CD4-positive, alpha-beta T cell treated with Interleukin-15 for 1 hour (primary cell): ENCODE results near the gene CCDC69.
"Not testable (repeated sequence)": the region's sequence is repeated elsewhere in the genome, so short reads cannot be mapped to it uniquely, and the experiment has no call there.

ENCODE experiments used
- DNase-seq: peaks from one replicate; pipeline ENCODE4 v3.0.0-alpha.2; 2020

The CCDC69 gene

DNA sequence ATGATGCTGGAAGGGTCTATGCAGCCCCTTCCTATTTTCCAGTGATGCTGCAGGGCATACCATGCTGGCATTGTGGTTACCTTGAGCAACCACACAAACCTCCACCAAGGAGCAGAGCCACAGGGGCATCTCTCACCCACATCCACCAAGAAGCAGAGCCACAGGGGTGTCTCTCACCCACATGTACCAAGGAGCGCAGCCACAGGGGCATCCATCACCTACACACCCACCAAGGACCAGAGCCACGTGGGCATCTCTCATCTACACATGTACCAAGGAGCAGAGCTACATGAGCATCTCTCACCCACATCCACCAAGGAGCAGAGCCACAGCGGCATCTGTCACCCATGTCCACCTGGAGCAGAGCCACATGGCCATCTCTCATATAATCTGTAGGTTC, 20.3 kb upstream of the CCDC69 start:
- no peak for DNase-seq

- DNase-seq, result no peak
Observed at GRCh38 chr5:151243564-151243963, 19.7 kb upstream of the CCDC69 start.

DNA sequence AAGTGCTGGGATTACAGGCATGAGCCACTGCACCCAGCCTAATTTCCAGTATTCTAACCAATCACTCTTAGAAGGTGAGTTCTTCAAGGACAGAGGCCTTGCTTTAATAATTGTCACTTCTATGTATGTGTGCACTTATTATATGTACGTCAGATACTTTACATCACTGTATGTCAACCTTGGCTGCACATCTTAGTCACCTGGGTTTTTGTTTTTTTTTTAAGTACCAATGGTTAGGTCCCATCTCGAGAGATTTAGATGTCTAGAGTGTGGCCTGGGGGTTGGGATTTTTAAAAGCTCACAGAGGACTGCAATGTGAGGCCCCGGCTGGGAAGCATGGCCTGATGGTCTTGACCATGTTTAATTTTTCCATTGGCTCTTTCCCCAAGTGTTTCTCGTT, 19.2 kb upstream of the CCDC69 start:
- no peak for DNase-seq

DNA sequence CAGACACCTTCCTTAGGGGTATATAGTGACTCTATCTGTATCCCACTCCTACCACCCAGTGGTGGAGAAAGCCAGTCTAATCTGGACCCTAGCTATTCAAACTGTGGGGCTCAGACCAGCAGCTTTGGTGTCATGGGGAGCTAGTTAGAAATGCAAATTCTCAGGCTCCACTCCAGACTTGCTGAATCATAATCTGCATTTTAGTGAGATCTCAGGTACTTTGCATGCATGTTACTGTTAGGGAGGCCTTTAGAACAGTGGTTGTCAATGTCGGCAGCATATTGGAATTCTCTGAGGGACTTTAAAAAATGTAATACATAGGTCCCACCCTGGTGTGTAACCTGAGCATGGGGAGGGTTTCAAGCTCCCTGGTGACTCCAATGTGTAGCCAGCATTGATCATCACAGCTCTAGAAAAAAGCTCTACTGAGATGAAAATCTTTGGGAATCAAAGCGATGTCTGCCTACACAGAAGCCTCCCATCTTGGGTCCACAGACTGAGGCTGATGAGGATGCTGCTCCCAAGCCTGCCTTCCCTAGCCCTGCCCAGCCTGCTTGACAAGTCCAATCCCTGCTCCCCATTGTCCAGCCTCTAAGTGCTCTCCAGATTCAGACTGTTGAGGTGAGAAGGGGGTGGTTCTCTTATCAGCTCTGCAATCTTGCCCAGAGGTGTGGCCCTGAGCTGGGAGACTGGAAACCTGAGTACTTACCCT, 17.2 kb upstream of the CCDC69 start:
- no peak for DNase-seq

GRCh38 chr5:151240268-151240835, 16.5 kb upstream of the CCDC69 start:
- DNase-seq, result not testable (repeated sequence)

DNA sequence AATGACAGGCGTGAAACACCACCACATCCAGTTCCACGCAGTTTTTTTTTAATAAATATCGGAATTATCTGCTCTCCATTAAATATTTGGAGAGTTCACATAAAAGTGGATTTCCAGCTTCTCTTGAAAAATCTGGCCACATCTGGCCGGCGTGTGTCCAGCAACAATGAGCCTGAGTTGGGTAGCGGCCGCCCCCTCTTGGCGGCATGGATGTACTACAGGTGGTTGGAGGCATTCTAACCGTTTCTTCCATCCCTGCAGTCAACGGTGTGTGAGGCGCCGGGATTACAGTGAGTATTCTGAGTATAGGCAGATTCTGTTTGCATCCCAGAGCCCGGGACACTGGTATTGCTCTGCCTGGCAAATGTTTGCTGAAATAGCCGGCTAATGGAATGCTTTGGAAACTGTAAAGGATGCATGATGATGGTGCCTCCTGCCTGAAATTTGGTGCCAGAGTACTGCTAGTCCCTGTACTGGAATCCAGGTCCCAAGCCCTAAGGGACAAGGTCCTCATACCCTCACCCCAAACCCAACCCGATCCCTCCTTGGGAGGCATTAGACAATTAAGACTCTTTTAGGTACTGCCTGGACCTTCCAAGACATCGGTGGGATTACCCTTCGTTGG, 15.5 kb upstream of the CCDC69 start:
- DNase-seq, result peak; percentile 64

DNA sequence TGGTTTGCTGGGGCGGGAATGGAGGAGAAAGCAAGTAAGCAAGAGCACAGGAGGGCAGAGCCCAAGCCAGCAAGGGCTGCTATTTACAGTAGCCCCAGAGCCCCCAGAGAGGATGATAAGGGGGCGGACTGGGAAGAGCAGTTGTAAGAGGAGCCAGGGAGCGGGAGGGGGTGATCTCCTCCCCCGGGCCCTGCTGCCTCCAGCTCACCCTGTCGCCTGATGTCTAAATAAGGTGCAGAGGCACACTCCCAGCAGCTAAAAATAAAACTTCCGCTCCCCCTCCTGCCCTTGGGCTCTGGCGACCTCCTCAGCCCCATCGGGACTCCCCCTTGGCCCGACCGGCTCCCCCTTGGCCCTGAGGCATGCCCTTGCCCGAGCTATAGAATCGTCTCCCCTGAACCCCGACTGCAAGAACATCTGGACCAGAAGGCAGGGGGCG, 14.4 kb upstream of the CCDC69 start:
- peak; percentile 44 for DNase-seq

DNA sequence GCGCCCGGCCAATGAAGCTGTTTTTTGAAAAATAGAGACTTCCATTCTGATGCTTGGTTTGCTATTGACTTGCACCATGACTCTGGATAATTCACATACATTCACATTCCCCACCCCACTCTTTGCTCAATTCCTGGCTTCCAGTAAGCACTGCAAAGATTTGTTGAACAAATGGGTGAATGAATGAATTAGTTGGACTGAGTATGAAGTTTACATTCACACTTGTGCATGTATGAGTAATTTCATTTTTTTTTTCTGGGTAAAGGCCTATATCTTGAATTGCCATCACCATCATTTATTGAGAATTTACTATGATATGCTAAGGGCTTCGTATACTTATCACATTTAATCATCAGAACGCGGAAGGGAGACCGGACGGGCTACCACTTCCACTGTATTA, 13.8 kb upstream of the CCDC69 start:
- no peak for DNase-seq

DNA sequence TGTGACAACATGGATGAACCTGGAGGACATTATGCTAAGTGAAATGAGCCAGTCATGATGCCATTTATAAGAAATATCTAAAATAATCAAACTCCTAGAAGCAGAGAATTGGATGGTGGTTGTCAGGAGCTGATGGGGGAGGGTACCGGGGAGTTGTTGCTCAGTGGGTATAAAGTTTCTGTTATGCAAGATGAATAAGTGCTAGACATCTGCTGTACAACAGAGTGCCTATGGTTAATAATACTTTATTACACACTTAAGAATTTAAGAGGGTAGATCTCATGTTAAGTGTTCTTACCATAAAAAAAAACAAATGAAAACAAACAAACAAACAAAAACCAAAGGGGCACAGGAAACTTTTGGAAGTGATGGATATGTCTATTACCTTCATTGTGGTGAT, 13.0 kb upstream of the CCDC69 start:
- DNase-seq, result no peak

DNA sequence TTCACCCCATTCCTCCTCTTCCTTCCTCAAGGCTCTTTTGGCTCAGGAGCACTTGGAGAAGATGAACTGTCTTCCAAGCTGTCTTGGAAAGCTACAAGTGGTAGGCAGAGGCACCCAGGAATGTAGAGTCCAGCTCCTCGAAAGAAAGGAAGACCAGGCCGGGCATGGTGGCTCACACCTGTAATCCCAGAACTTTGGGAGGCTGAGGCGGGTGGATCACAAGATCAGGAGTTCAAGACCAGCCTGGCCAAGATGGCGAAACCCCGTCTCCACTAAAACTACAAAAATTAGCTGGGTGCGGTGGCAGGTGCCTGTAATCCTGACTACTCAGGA, 11.3 kb upstream of the CCDC69 start:
- DNase-seq, result not testable (repeated sequence)

DNA sequence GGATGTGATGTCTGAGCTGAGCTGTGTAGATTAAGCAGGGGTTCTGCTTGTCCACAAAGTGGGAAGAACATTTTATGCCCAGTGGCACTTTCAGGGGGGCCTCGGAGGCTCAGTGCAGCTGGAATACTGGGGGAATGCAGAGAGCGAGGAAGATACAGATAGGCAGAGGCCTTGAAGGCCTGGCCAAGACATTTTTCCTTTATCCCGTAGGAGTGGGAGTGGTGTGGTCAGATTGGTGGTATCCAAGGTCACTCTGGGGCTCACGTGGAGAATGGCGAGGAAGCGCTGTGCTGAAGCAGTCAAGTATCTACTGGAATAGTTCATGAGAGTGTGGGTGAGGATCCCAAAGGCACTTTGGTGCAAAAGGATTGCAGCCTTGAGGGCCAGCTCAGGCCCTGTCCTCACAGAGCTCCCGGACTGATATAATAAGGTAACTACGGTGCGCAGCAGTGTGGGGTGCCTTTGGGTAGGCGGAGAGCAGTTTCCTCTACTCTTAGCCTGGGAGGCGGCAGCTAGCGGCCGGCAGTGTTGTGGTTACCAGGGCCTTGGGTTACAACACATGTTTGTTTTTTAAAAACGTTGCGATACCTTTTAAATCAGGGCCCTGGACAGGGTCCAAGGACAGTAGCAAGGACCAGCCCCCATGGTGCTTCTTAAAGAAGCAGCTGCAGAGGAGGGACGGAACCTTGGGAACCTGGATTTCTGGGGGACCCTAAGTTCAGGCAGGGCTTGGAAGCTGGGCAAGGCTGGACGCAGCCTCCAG, 10.8 kb upstream of the CCDC69 start:
- DNase-seq, result peak; percentile 58

- no peak for DNase-seq
Observed at GRCh38 chr5:151233616-151234085, 9.8 kb upstream of the CCDC69 start.

DNA sequence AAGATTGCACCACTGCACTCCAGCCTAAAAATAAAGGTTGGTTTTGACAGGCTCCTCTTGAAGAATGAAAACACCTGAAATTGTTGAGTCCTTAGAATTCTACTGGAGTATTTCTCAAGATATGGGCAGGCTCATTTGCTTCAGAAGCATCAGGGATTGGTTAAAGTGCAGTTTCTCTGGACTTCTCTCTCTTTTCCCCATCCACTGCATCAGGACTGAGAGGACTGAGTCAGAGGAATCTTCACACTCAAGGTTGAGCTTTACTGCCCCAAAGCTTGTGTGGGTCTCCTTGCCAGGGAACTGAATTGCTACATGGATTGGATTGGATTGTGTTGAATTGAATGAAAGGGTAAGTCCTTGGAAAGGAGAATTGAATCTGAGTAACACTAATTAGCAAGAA, 7.5 kb upstream of the CCDC69 start:
- no peak for DNase-seq

- no peak for DNase-seq
Observed at GRCh38 chr5:151230048-151230680, 6.3 kb upstream of the CCDC69 start.

GRCh38 chr5:151228986-151229385, 5.1 kb upstream of the CCDC69 start:
- DNase-seq, result no peak

GRCh38 chr5:151227918-151228447, 4.1 kb upstream of the CCDC69 start:
- no peak for DNase-seq

DNA sequence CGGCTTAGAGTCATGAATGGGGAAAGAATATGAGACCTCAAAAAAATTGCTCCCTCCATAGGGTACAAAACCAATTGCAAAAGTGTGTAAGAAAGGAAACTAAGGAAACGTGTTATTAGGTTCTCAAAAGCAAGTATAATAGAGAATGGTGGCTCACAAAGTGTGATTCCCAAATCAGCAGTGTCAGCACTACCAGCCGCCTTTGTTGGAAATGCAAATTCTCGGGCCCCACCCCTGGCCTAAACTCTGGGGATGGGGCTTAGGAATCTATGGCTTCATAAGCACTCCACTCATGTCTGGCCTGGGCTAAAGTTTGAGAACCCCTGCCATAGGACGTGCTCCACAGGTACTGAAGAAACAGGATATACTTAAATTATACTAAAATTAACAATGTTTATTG, 1.6 kb upstream of the CCDC69 start:
- DNase-seq, result no peak

DNA sequence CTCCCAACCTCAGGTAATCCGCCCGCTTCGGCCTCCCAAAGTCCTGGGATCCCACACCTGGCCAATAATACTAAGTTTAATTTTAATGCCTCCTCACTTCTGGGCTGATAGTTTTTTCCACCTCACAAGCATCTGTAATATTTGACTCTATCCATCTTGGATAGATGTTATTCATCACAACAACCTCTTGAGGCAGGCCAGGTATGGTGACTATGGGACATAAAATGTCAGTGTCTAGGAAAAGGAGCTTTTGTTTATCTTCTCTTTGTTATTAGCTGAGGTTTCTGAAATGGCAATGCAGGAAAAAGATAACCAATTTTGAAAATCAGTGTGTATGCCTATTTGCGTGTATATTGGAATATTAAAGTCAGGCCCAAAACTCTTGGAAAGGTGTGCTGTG, 1.2 kb upstream of the CCDC69 start:
- DNase-seq, result no peak

DNA sequence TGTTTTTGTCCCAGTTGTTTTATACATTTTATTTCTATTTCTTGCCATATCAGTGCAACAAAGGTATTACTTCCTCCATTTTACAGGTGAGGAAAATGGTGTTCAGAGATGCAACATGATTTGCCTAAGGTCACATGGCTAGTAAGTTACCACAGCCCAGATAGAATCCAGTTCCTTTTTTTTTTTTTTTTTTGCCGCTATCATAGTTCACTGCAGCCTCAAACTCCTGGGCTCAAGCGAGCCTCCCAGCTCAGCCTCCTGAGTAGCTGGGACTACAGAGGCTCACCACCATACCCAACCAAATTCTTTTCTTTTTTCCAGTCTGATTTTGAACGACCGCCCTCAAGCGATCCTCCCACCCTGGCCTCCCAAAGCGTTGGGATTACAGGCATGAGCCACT, 480 bp upstream of the CCDC69 start:
- DNase-seq, result no peak

DNA sequence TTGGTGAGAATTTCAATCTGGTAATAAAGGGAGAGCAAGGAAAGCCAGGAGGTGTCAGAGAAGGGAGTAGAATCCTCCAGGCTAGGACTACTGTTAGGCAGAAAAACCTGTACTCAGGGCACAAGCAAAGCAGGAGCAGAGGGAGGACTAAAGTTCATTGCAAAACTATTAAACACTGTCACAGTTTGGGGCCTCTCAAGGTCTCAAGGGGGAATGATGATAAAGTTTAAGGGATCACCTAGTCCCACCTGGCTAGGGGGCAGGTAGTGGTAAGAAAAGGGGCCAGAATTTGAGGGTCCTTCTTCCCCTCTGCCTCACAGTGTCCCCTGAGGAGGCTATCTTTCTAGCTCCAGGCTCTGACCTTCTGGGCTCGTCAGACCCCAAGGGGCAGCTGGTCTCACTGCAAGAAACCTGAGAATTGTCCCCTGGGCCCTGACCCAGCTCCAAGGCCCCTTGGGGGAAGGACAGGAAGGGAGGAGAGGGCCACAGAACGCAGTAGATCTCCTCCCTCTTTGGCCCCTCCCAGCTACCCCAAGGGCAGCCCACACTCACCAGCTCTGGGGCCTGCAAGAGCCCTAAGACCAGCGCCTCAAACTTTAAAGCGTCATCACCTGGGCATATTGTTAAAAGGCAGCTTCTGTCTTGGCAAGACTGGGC, 974 bp downstream of the CCDC69 start:
- DNase-seq, result peak; percentile 72

DNA sequence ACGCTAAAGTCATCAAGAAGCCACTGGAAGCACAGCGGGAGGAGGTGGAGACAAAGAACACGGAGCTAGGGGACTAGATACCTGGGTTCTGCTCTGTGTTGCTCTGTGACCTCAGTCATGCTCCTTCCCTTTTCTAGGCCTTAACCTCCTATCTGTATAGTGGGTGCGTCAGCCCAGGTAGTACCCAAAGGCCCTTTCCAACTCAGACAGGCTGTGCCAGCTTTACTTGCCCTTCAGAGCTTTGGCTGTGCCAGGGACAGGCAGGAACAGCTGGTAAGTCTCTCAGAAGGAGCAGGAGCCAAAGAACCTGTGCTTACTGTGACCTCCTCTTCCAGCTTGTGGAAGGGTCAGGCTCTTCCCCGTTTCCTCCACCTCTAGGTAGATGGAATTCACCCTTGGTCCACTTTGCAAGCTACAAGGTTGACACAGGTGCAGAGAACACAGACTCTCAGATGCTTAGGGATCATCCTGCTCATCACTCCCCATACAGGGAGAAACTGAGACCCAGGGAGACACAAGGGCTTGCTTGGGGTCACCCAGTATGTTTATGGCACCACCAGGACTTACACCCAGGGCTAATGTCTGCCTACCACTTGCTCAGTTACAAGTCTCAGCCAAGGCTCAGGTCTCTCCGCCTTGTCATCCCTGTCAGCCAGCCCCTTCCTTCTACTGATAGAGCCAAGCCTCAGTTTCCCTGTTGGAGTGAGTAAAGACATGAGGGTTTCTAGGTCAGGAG, 1.7 kb downstream of the CCDC69 start:
- no peak for DNase-seq

- no peak for DNase-seq
Observed at GRCh38 chr5:151221574-151221973, 2.3 kb downstream of the CCDC69 start.
